Right kidney (tissue), 1 donor: ENCODE measurements around the gene MIEF2.

Experiments
- DNase-seq: peaks from one replicate; pipeline ENCODE4 v3.0.0-alpha.2; 2016

MIEF2 gene

GRCh38 chr17:18234853-18235380 is 25.5 kb upstream of the MIEF2 start:
- no peak for DNase-seq

- DNase-seq, result no peak
These were observed 24.7 kb upstream of the MIEF2 start for GRCh38 chr17:18235743-18236256.

GRCh38 chr17:18236494-18236893 is 24.0 kb upstream of the MIEF2 start:
- no peak for DNase-seq

GRCh38 chr17:18237461-18237860 is 23.0 kb upstream of the MIEF2 start:
- no peak for DNase-seq

- no peak for DNase-seq
These were observed 22.2 kb upstream of the MIEF2 start for GRCh38 chr17:18238299-18238698.

GRCh38 chr17:18240449-18240848 is 20.0 kb upstream of the MIEF2 start:
- no peak for DNase-seq

- DNase-seq, result no peak
These were observed 19.1 kb upstream of the MIEF2 start for GRCh38 chr17:18241229-18241871.

GRCh38 chr17:18245038-18245776 is 15.3 kb upstream of the MIEF2 start:
- DNase-seq, result no peak

GRCh38 chr17:18246109-18246725 is 14.2 kb upstream of the MIEF2 start:
- DNase-seq, result no peak

- peak; percentile 71 for DNase-seq
These were observed 13.4 kb upstream of the MIEF2 start for GRCh38 chr17:18246880-18247612.

GRCh38 chr17:18247613-18248001 is 12.9 kb upstream of the MIEF2 start:
- no peak for DNase-seq

- peak; percentile 59 for DNase-seq
These were observed 12.1 kb upstream of the MIEF2 start for GRCh38 chr17:18248300-18248731.

- DNase-seq, result no peak
These were observed 11.7 kb upstream of the MIEF2 start for GRCh38 chr17:18248811-18249210.

GRCh38 chr17:18250259-18250658 is 10.2 kb upstream of the MIEF2 start:
- DNase-seq, result no peak

GRCh38 chr17:18250708-18251107 is 9.8 kb upstream of the MIEF2 start:
- no peak for DNase-seq

- no peak for DNase-seq
These were observed 9.3 kb upstream of the MIEF2 start for GRCh38 chr17:18251204-18251603.

GRCh38 chr17:18252160-18252559 is 8.3 kb upstream of the MIEF2 start:
- no peak for DNase-seq

- no peak for DNase-seq
These were observed 7.1 kb upstream of the MIEF2 start for GRCh38 chr17:18253187-18253884.

- no peak for DNase-seq
These were observed 6.3 kb upstream of the MIEF2 start for GRCh38 chr17:18253947-18254821.

- no peak for DNase-seq
These were observed 5.4 kb upstream of the MIEF2 start for GRCh38 chr17:18254888-18255649.
